CD8-positive, alpha-beta memory T cell (primary cell): ENCODE measurements around the gene MAGI1. TPM values are rescaled to one million over a fixed set of nuclear protein-coding genes. Genes with fewer than 3 reads are reported as not detected.

Experiments
- CTCF ChIA-PET: fragments of 350-600 bp; sonication (Branson Sonifier 250); formaldehyde crosslinking; loops from one replicate; lab custom pipeline; 2021; ENCODE audit warnings: antibody characterized with exemption; lab: Charles Lee
- POLR2A ChIA-PET: fragments of 350-600 bp; sonication (Branson Sonifier 250); formaldehyde crosslinking; loops from one replicate; lab custom pipeline; 2021; ENCODE audit warnings: antibody characterized with exemption; lab: Charles Lee
- DNase-seq, 5 donors: peaks; one replicate each; pipeline versions ENCODE4 v3.0.0 to v3.0.0-alpha.2; 2020 to 2022; ENCODE audit warnings: mixed read lengths in 1 of 5
- H3K27ac ChIP-seq: one replicate; pipeline ENCODE4 v1.7.0; 2013; ENCODE audit warnings: low read depth, mild to moderate bottlenecking, low read length, moderate library complexity
- H3K27me3 ChIP-seq: 2 replicates; pipeline ENCODE4 v1.7.0; 2013; ENCODE audit warnings: low read length, mild to moderate bottlenecking; ENCODE audit not compliant: insufficient read depth, poor library complexity, severe bottlenecking
- H3K36me3 ChIP-seq: 2 replicates; pipeline ENCODE4 v1.7.0; 2013; ENCODE audit warnings: mild to moderate bottlenecking, low read length, moderate library complexity; ENCODE audit not compliant: insufficient read depth
- H3K4me1 ChIP-seq: 2 replicates; pipeline ENCODE4 v1.7.0; 2013; ENCODE audit warnings: mild to moderate bottlenecking, low read length, moderate library complexity; ENCODE audit not compliant: insufficient read depth
- H3K4me3 ChIP-seq: 2 replicates; pipeline ENCODE4 v1.7.0; 2013; ENCODE audit warnings: mild to moderate bottlenecking, low read length
- H3K9me3 ChIP-seq: 2 replicates; pipeline ENCODE4 v1.7.0; 2013; ENCODE audit warnings: mild to moderate bottlenecking, low read length
- H3K27ac Mint-ChIP-seq, 8 donors: one replicate each; pipeline ENCODE4 v1.8.0; 2020 to 2021; ENCODE audit warnings: mixed read lengths in 8 of 8, mild to moderate bottlenecking in 6 of 8, inconsistent platforms in 3 of 8, moderate library complexity in 3 of 8
- H3K27me3 Mint-ChIP-seq, 2 donors: one replicate each; pipeline ENCODE4 v1.8.0; 2020 to 2021; ENCODE audit warnings: mixed read lengths in 2 of 2, mild to moderate bottlenecking in 1 of 2, moderate library complexity in 1 of 2
- H3K36me3 Mint-ChIP-seq, 3 donors: one replicate each; pipeline ENCODE4 v1.8.0; 2020 to 2021; ENCODE audit warnings: mixed read lengths in 3 of 3, inconsistent platforms in 1 of 3, mild to moderate bottlenecking in 1 of 3
- H3K4me1 Mint-ChIP-seq, 3 donors: one replicate each; pipeline ENCODE4 v1.8.0; 2020 to 2021; ENCODE audit warnings: mixed read lengths in 3 of 3, inconsistent platforms in 1 of 3, mild to moderate bottlenecking in 1 of 3
- H3K4me3 Mint-ChIP-seq, 7 donors: one replicate each; pipeline ENCODE4 v1.8.0; 2020 to 2021; ENCODE audit warnings: mixed read lengths in 7 of 7, mild to moderate bottlenecking in 6 of 7, moderate library complexity in 4 of 7, inconsistent platforms in 2 of 7
- H3K9me3 Mint-ChIP-seq, 5 donors: one replicate each; pipeline ENCODE4 v1.8.0; 2020 to 2022; ENCODE audit warnings: mixed read lengths in 5 of 5, mild to moderate bottlenecking in 3 of 5, moderate library complexity in 2 of 5, inconsistent platforms in 1 of 5
- polyA plus RNA-seq: library from polyadenylated mRNA; unstranded; fragments of 300-500 nt; fragmentation: Illumina TruSeq; gene quantifications from one replicate; pipeline ENCODE4 v1.2.3, GENCODE V29; 2021
- total RNA-seq, 2 experiments: library from RNA; stranded (reverse); gene quantifications; one replicate each; pipeline ENCODE4 v1.2.3, GENCODE V29; 2021

Gene MAGI1
- total and polyA plus RNA-seq, 3 experiments from 2014 or later, result 0.15 to 0.42 TPM; not detected in 1

GRCh38 chr3:65685621-65686235 lies 353.0 kb downstream of the MAGI1 start:
- Mint-ChIP-seq H3K9me3 (peaks cover 0 to 4% (median 2%) of the 10 kb centered on the region in 5 donors), H3K4me1 (no peaks in the 10 kb centered on the region)

GRCh38 chr3:65678516-65678915 lies 360.2 kb downstream of the MAGI1 start:
- H3K27me3 ChIP-seq, result no peaks in the 10 kb centered on the region
- H3K36me3 ChIP-seq, result no peaks in the 10 kb centered on the region
- no peak overlapping the region for H3K4me3 Mint-ChIP-seq
- H3K27ac Mint-ChIP-seq, result no peak overlapping the region
- H3K9me3 Mint-ChIP-seq, result peaks cover 0 to 7% (median 4%) of the 10 kb centered on the region in 5 donors
- no peaks in the 10 kb centered on the region for H3K36me3 Mint-ChIP-seq
- no peaks in the 10 kb centered on the region for H3K9me3 ChIP-seq
- POLR2A ChIA-PET, result no interaction called here
- CTCF ChIA-PET, result no interaction called here
- no peak for DNase-seq
- no peaks in the 10 kb centered on the region for H3K4me1 ChIP-seq
- H3K4me1 Mint-ChIP-seq, result no peaks in the 10 kb centered on the region
- no peaks in the 10 kb centered on the region for H3K27me3 Mint-ChIP-seq
- H3K27ac ChIP-seq, result no peak overlapping the region
- no peak overlapping the region for H3K4me3 ChIP-seq

More at GRCh38 chr3:65685621-65686235, 353.0 kb downstream of the MAGI1 start:
- DNase-seq, result no peak
- Histone ChIP-seq H3K9me3 (no peaks in the 10 kb centered on the region), H3K27ac (no peak overlapping the region), H3K4me3 (no peak overlapping the region), H3K36me3 (no peaks in the 10 kb centered on the region), H3K27me3 (no peaks in the 10 kb centered on the region), H3K4me1 (no peaks in the 10 kb centered on the region)
- Mint-ChIP-seq H3K27me3 (no peaks in the 10 kb centered on the region), H3K4me3 (no peak overlapping the region), H3K36me3 (no peaks in the 10 kb centered on the region), H3K27ac (no peak overlapping the region)
- POLR2A ChIA-PET, result no interaction called here
- CTCF ChIA-PET, result no interaction called here

GRCh38 chr3:65677486-65678010 lies 361.2 kb downstream of the MAGI1 start:
- Mint-ChIP-seq H3K27me3 (no peaks in the 10 kb centered on the region), H3K36me3 (no peaks in the 10 kb centered on the region), H3K4me1 (no peaks in the 10 kb centered on the region), H3K4me3 (no peak overlapping the region), H3K27ac (no peak overlapping the region), H3K9me3 (peaks cover 0 to 7% (median 2%) of the 10 kb centered on the region in 5 donors)
- POLR2A ChIA-PET, result no interaction called here
- no peak overlapping the region for H3K4me3 ChIP-seq
- no peak overlapping the region for H3K27ac ChIP-seq
- H3K4me1 ChIP-seq, result no peaks in the 10 kb centered on the region
- CTCF ChIA-PET, result no interaction called here
- no peaks in the 10 kb centered on the region for H3K9me3 ChIP-seq
- H3K27me3 ChIP-seq, result no peaks in the 10 kb centered on the region
- no peak for DNase-seq
- no peaks in the 10 kb centered on the region for H3K36me3 ChIP-seq

GRCh38 chr3:65676580-65676979 lies 362.1 kb downstream of the MAGI1 start:
- CTCF ChIA-PET, result no interaction called here
- H3K27ac ChIP-seq, result no peak overlapping the region
- Mint-ChIP-seq H3K4me3 (no peak overlapping the region), H3K4me1 (no peaks in the 10 kb centered on the region), H3K9me3 (peaks cover 0 to 7% (median 4%) of the 10 kb centered on the region in 5 donors), H3K27me3 (no peaks in the 10 kb centered on the region), H3K27ac (no peak overlapping the region), H3K36me3 (no peaks in the 10 kb centered on the region)
- POLR2A ChIA-PET, result no interaction called here
- no peaks in the 10 kb centered on the region for H3K4me1 ChIP-seq
- no peaks in the 10 kb centered on the region for H3K27me3 ChIP-seq
- H3K36me3 ChIP-seq, result no peaks in the 10 kb centered on the region
- no peak for DNase-seq
- no peaks in the 10 kb centered on the region for H3K9me3 ChIP-seq
- no peak overlapping the region for H3K4me3 ChIP-seq

- Histone ChIP-seq H3K27me3 (no peaks in the 10 kb centered on the region), H3K36me3 (no peaks in the 10 kb centered on the region), H3K4me1 (no peaks in the 10 kb centered on the region), H3K9me3 (no peaks in the 10 kb centered on the region), H3K4me3 (no peak overlapping the region), H3K27ac (no peak overlapping the region)
- Mint-ChIP-seq H3K27ac (no peak overlapping the region), H3K9me3 (peaks cover 0 to 4% (median 2%) of the 10 kb centered on the region in 5 donors), H3K36me3 (no peaks in the 10 kb centered on the region), H3K27me3 (no peaks in the 10 kb centered on the region), H3K4me1 (no peaks in the 10 kb centered on the region), H3K4me3 (no peak overlapping the region)
- ChIA-PET POLR2A (no interaction called here), CTCF (no interaction called here)
- DNase-seq, result no peak
These were observed 363.7 kb downstream of the MAGI1 start for GRCh38 chr3:65675011-65675410.

- no peak overlapping the region for H3K4me3 Mint-ChIP-seq
- H3K27ac Mint-ChIP-seq, result no peak overlapping the region
- CTCF ChIA-PET, result no interaction called here
These were observed 364.5 kb downstream of the MAGI1 start for GRCh38 chr3:65674226-65674625.

GRCh38 chr3:65672871-65673815 lies 365.6 kb downstream of the MAGI1 start:
- H3K27ac Mint-ChIP-seq, result no peak overlapping the region
- no peaks in the 10 kb centered on the region for H3K36me3 Mint-ChIP-seq
- CTCF ChIA-PET, result no interaction called here
- no peaks in the 10 kb centered on the region for H3K9me3 ChIP-seq
- no peaks in the 10 kb centered on the region for H3K27me3 ChIP-seq
- H3K4me3 Mint-ChIP-seq, result no peak overlapping the region
- H3K9me3 Mint-ChIP-seq, result peaks cover 0 to 4% (median 0%) of the 10 kb centered on the region in 5 donors
- DNase-seq, result no peak
- POLR2A ChIA-PET, result no interaction called here
- H3K36me3 ChIP-seq, result no peaks in the 10 kb centered on the region
- H3K27ac ChIP-seq, result no peak overlapping the region
- H3K4me3 ChIP-seq, result no peak overlapping the region
- no peaks in the 10 kb centered on the region for H3K4me1 Mint-ChIP-seq
- no peaks in the 10 kb centered on the region for H3K27me3 Mint-ChIP-seq
- no peaks in the 10 kb centered on the region for H3K4me1 ChIP-seq

More at GRCh38 chr3:65674226-65674625, 364.5 kb downstream of the MAGI1 start:
- Histone ChIP-seq H3K27me3 (no peaks in the 10 kb centered on the region), H3K9me3 (no peaks in the 10 kb centered on the region), H3K4me1 (no peaks in the 10 kb centered on the region), H3K4me3 (no peak overlapping the region), H3K36me3 (no peaks in the 10 kb centered on the region), H3K27ac (no peak overlapping the region)
- Mint-ChIP-seq H3K9me3 (peaks cover 0 to 4% (median 2%) of the 10 kb centered on the region in 5 donors), H3K27me3 (no peaks in the 10 kb centered on the region), H3K36me3 (no peaks in the 10 kb centered on the region), H3K4me1 (no peaks in the 10 kb centered on the region)
- DNase-seq, result no peak
- POLR2A ChIA-PET, result no interaction called here

GRCh38 chr3:65672061-65672460 lies 366.7 kb downstream of the MAGI1 start:
- Histone ChIP-seq H3K4me1 (no peaks in the 10 kb centered on the region), H3K4me3 (no peak overlapping the region), H3K9me3 (no peaks in the 10 kb centered on the region), H3K27me3 (no peaks in the 10 kb centered on the region), H3K27ac (no peak overlapping the region), H3K36me3 (no peaks in the 10 kb centered on the region)
- H3K27me3 Mint-ChIP-seq, result no peaks in the 10 kb centered on the region
- no peak overlapping the region for H3K27ac Mint-ChIP-seq
- peaks cover 0 to 8% (median 2%) of the 10 kb centered on the region in 5 donors for H3K9me3 Mint-ChIP-seq
- ChIA-PET POLR2A (no interaction called here), CTCF (no interaction called here)
- no peak for DNase-seq
- no peaks in the 10 kb centered on the region for H3K36me3 Mint-ChIP-seq
- H3K4me1 Mint-ChIP-seq, result no peaks in the 10 kb centered on the region
- H3K4me3 Mint-ChIP-seq, result no peak overlapping the region
